IMR-90 (cell line): Measurements from ENCODE around the gene SLC16A9. TPM values are rescaled to one million over a fixed set of nuclear protein-coding genes. Genes with fewer than 3 reads are reported as not detected.
A peak's percentile ranks its signal among the peaks of the same experiment; 100 is the strongest.
"Not testable (repeated sequence)": the region's sequence is repeated elsewhere in the genome, so short reads cannot be mapped to it uniquely, and the experiment has no call there.

ENCODE experiments used
- ATAC-seq: fragments of 200-7000 bp; cut with Tn5 transposase; 2 replicates; pipeline ENCODE4 v1.9.1; 2020; ENCODE audit warnings: low read depth, mild to moderate bottlenecking, moderate library complexity
- BruUV-seq: library from RNA; stranded (reverse); fragments of 400-500 nt; replicated peaks from 2 replicates; lab custom pipeline; 2021; lab: Mats Ljungman, UMichigan
- CTCF ChIA-PET: fragments of 300-600 bp; formaldehyde crosslinking; extraction: SDS; loops from one replicate; lab custom pipeline; 2021; ENCODE audit warnings: antibody characterized with exemption; lab: Yijun Ruan, JAX
- POLR2A ChIA-PET: fragments of 300-600 bp; sonication (Branson Sonifier 250); formaldehyde crosslinking; loops from one replicate; lab custom pipeline; 2022; ENCODE audit warnings: antibody characterized with exemption; ENCODE audit not compliant: unreplicated experiment; lab: Charles Lee
- DNase-seq: peaks from one replicate; pipeline ENCODE4 v3.0.0; 2013
- H2AFZ ChIP-seq: replicated peaks from 2 replicates; pipeline ENCODE3; 2013; ENCODE audit warnings: low read length, mild to moderate bottlenecking; ENCODE audit not compliant: poor library complexity
- H2AK5ac ChIP-seq: 2 replicates; pipeline ENCODE4 v1.6.1; 2013; ENCODE audit warnings: low read depth, low read length, inconsistent platforms
- H2AK9ac ChIP-seq: replicated peaks from 2 replicates; pipeline ENCODE3; 2013; ENCODE audit warnings: mild to moderate bottlenecking, low read depth, low read length, moderate library complexity; ENCODE audit not compliant: poor library complexity
- H2BK120ac ChIP-seq: 2 replicates; pipeline ENCODE4 v1.6.1; 2013; ENCODE audit warnings: low read depth, low read length, inconsistent platforms
- H2BK15ac ChIP-seq: 3 replicates; pipeline ENCODE4 v1.6.1; 2013; ENCODE audit warnings: low read depth, low read length, inconsistent platforms
- H2BK20ac ChIP-seq: 2 replicates; pipeline ENCODE4 v1.6.1; 2013; ENCODE audit warnings: low read depth, mild to moderate bottlenecking, inconsistent platforms, low read length, moderate library complexity
- H2BK5ac ChIP-seq: 2 replicates; pipeline ENCODE4 v1.6.1; 2013; ENCODE audit warnings: mild to moderate bottlenecking, low read depth, low read length, inconsistent platforms; ENCODE audit not compliant: poor library complexity, severe bottlenecking
- H3K14ac ChIP-seq: replicated peaks from 2 replicates; pipeline ENCODE4 v1.6.1; 2013; ENCODE audit warnings: low read depth, low read length, inconsistent platforms
- H3K18ac ChIP-seq: 2 replicates; pipeline ENCODE4 v1.6.1; 2013; ENCODE audit warnings: low read depth, low read length, control low read depth
- H3K23ac ChIP-seq: 2 replicates; pipeline ENCODE4 v1.6.1; 2013; ENCODE audit warnings: low read depth, low read length, inconsistent platforms
- H3K27ac ChIP-seq: 2 replicates; pipeline ENCODE4 v1.5.1; 2013; ENCODE audit warnings: mild to moderate bottlenecking, control low read depth, low read length; ENCODE audit not compliant: insufficient read depth
- H3K27me3 ChIP-seq: 2 replicates; pipeline ENCODE4 v1.6.1; 2013; ENCODE audit warnings: low read length; ENCODE audit not compliant: control insufficient read depth, insufficient read depth
- H3K36me3 ChIP-seq: 2 replicates; pipeline ENCODE4 v1.6.1; 2013; ENCODE audit warnings: low read length, mixed read lengths; ENCODE audit not compliant: control insufficient read depth, insufficient read depth
- H3K4ac ChIP-seq: 2 replicates; pipeline ENCODE4 v1.6.1; 2013; ENCODE audit warnings: low read depth, low read length, inconsistent platforms
- H3K4me1 ChIP-seq: 2 replicates; pipeline ENCODE4 v1.6.1; 2013; ENCODE audit warnings: low read length, mixed read lengths; ENCODE audit not compliant: control insufficient read depth, insufficient read depth
- H3K4me2 ChIP-seq: 2 replicates; pipeline ENCODE4 v1.6.1; 2013; ENCODE audit warnings: low read depth, mild to moderate bottlenecking, control low read depth, low read length, moderate library complexity
- H3K4me3 ChIP-seq: 2 replicates; pipeline ENCODE4 v1.5.1; 2013; ENCODE audit warnings: low read depth, mild to moderate bottlenecking, control low read depth, low read length, moderate library complexity; ENCODE audit not compliant: insufficient read depth
- H3K56ac ChIP-seq: 2 replicates; pipeline ENCODE4 v1.6.1; 2013; ENCODE audit warnings: low read length, inconsistent platforms; ENCODE audit not compliant: insufficient read depth; ENCODE audit errors: extremely low read depth
- H3K79me1 ChIP-seq, 2 experiments: 2 replicates each; pipeline ENCODE4 v1.6.1; 2013; ENCODE audit warnings: low read length in 2 of 2, inconsistent platforms in 1 of 2, low read depth in 1 of 2
- H3K9ac ChIP-seq: 2 replicates; pipeline ENCODE4 v1.6.1; 2013; ENCODE audit warnings: low read depth, low read length, control low read depth
- H3K9me1 ChIP-seq: 2 replicates; pipeline ENCODE4 v1.6.1; 2013; ENCODE audit warnings: low read length, inconsistent platforms; ENCODE audit not compliant: insufficient read depth
- H3K9me3 ChIP-seq: 2 replicates; pipeline ENCODE4 v1.6.1; 2013; ENCODE audit warnings: low read length; ENCODE audit not compliant: control insufficient read depth, insufficient read depth
- H4K20me1 ChIP-seq: 2 replicates; pipeline ENCODE4 v1.6.1; 2013; ENCODE audit warnings: low read length, inconsistent platforms; ENCODE audit not compliant: insufficient read depth
- H4K5ac ChIP-seq: 2 replicates; pipeline ENCODE4 v1.6.1; 2013; ENCODE audit warnings: mild to moderate bottlenecking, low read depth, low read length, control low read depth
- H4K8ac ChIP-seq, 2 experiments: 2 replicates each; pipeline ENCODE4 v1.6.1; 2013; ENCODE audit warnings: low read depth in 2 of 2, low read length in 2 of 2, control low read depth in 1 of 2, inconsistent platforms in 1 of 2
- H4K91ac ChIP-seq: 2 replicates; pipeline ENCODE4 v1.6.1; 2013; ENCODE audit warnings: low read depth, low read length, inconsistent platforms; ENCODE audit not compliant: insufficient read depth
- MAFK ChIP-seq: IDR thresholded peaks from 2 replicates; pipeline ENCODE4 v1.6.1; 2012; ENCODE audit warnings: low read depth, low read length, improper control_type of control experiment
- USF2 ChIP-seq: fragments of 150-350 bp; IDR thresholded peaks from 2 replicates; pipeline ENCODE4 v1.6.1; 2017; ENCODE audit warnings: mild to moderate bottlenecking, antibody characterized with exemption, low read length, low read depth
- WGBS, 2 experiments: methylation state at CpG; one replicate each; pipeline versions ENCODE4 v1.1.5 to v1.1.7; 2013; ENCODE audit warnings: missing lambda C conversion rate in 2 of 2; ENCODE audit not compliant: insufficient read length in 1 of 2; ENCODE audit errors: extremely low coverage in 2 of 2; 5-methylcytosine and 5-hydroxymethylcytosine counted together
- dilution Hi-C: fragments of 300-500 bp; cut with HindIII; formaldehyde crosslinking; loops from one replicate; pipeline ENCODE4 v1.14.3; 2018; ENCODE audit warnings: low sequenced_read_pairs; ENCODE audit not compliant: unreplicated experiment
- in situ Hi-C: fragments of 300-500 bp; cut with MboI; formaldehyde crosslinking; loops from 3 replicates; pipeline ENCODE4 v1.14.3; 2019; ENCODE audit warnings: low sequenced_read_pairs, inconsistent platforms, mixed read lengths
- intact Hi-C: fragments of 100-400 bp; cut with micrococcal nuclease; formaldehyde crosslinking; loops from 2 replicates; pipeline ENCODE4 v1.10.0; 2022
- polyA plus RNA-seq, 3 experiments: library from polyadenylated mRNA; depleted of rRNA; stranded (reverse); fragments of >200 nt; gene quantifications; 2 replicates each; pipeline ENCODE4 v1.2.3, GENCODE V29; 2012; ENCODE audit warnings: low replicate concordance in 1 of 3
- total RNA-seq: library from RNA; depleted of rRNA; stranded (reverse); fragments of >200 nt; gene quantifications from 2 replicates; pipeline ENCODE4 v1.2.3, GENCODE V29; 2012

The SLC16A9 gene
- total and polyA plus RNA-seq, 2 of the 4 experiments (the other 2 are of a cell fraction) = 0.18 to 0.26 TPM

- Histone ChIP-seq H3K23ac (no peak overlapping the region), H4K91ac (no peak overlapping the region), H2AK9ac (no peak overlapping the region), H4K5ac (no peak overlapping the region), H2BK120ac (no peak overlapping the region), H3K27me3 (no peaks in the 10 kb centered on the region), H3K14ac (no peak overlapping the region), H3K9me1 (no peaks in the 10 kb centered on the region), H2AK5ac (no peak overlapping the region), H3K4me2 (no peak overlapping the region), H2AFZ (no peak overlapping the region), H2BK15ac (no peak overlapping the region), H3K56ac (no peak overlapping the region), H2BK5ac (no peak overlapping the region), H3K4ac (no peak overlapping the region), H3K18ac (no peak overlapping the region), H3K9ac (no peak overlapping the region), H4K20me1 (no peaks in the 10 kb centered on the region), H3K9me3 (no peaks in the 10 kb centered on the region), H4K8ac (no peak overlapping the region), H3K4me1 (no peaks in the 10 kb centered on the region), H3K36me3 (no peaks in the 10 kb centered on the region), H3K27ac (no peak overlapping the region), H3K79me1 (no peaks in the 10 kb centered on the region), H2BK20ac (no peak overlapping the region), H3K4me3 (no peak overlapping the region)
- dilution Hi-C loops (no loop called here), intact Hi-C loops (no loop called here), in situ Hi-C loops (no loop called here)
- TF ChIP-seq USF2 (no peak), MAFK (peak; percentile 83)
- no peak for ATAC-seq
- ChIA-PET CTCF (no interaction called here), POLR2A (no interaction called here)
- no TSS peak for BruUV-seq
- no peak for DNase-seq
Observed at GRCh38 chr10:59666310-59666709, 43.3 kb downstream of the SLC16A9 start.

GRCh38 chr10:59663213-59663612 is 46.4 kb downstream of the SLC16A9 start:
- H4K91ac ChIP-seq, H2BK15ac ChIP-seq, H3K4ac ChIP-seq, H3K9me1 ChIP-seq, ATAC-seq, H3K4me3 ChIP-seq, H3K14ac ChIP-seq, H4K8ac ChIP-seq, H2BK5ac ChIP-seq, CTCF ChIA-PET, H2BK120ac ChIP-seq, H3K27ac ChIP-seq, H3K18ac ChIP-seq, dilution Hi-C loops, DNase-seq, H3K4me1 ChIP-seq, H3K9me3 ChIP-seq, H2AFZ ChIP-seq, H4K20me1 ChIP-seq, H2AK5ac ChIP-seq, BruUV-seq, H2BK20ac ChIP-seq, H2AK9ac ChIP-seq, H3K36me3 ChIP-seq, H3K79me1 ChIP-seq, H3K23ac ChIP-seq, H3K4me2 ChIP-seq, POLR2A ChIA-PET, H3K56ac ChIP-seq, intact Hi-C loops, H3K9ac ChIP-seq, H4K5ac ChIP-seq, H3K27me3 ChIP-seq, in situ Hi-C loops: not testable (repeated sequence)
- no CpG with 5 or more reads among the region's 7 CpGs for WGBS, 2 experiments
